Activated CD4-positive, alpha-beta T cell treated with anti-CD3 and anti-CD28 coated beads, Interleukin-10, Interleukin-2, amounts not matched to agents 100 ng/mL and 50 ng/mL, durations not matched to agents 16 hours and 8 hours (primary cell): Measurements from ENCODE around the gene CNTNAP4.

Experiments
- DNase-seq: peaks from one replicate; pipeline ENCODE4 v3.0.0-alpha.2; 2020

Gene CNTNAP4

GRCh38 chr16:76500006-76500405, 222.8 kb downstream of the CNTNAP4 start:
- no peak for DNase-seq

GRCh38 chr16:76502063-76502462, 224.9 kb downstream of the CNTNAP4 start:
- DNase-seq, result no peak

- no peak for DNase-seq
Measured at GRCh38 chr16:76502555-76502954, 225.4 kb downstream of the CNTNAP4 start.

GRCh38 chr16:76503091-76503490, 225.9 kb downstream of the CNTNAP4 start:
- no peak for DNase-seq

- DNase-seq, result no peak
Measured at GRCh38 chr16:76511203-76511602, 234.0 kb downstream of the CNTNAP4 start.

GRCh38 chr16:76518781-76519180, 241.6 kb downstream of the CNTNAP4 start:
- no peak for DNase-seq

GRCh38 chr16:76524356-76524755, 247.2 kb downstream of the CNTNAP4 start:
- no peak for DNase-seq

GRCh38 chr16:76524769-76525168, 247.6 kb downstream of the CNTNAP4 start:
- DNase-seq, result no peak

- no peak for DNase-seq
Measured at GRCh38 chr16:76527244-76527643, 250.0 kb downstream of the CNTNAP4 start.

GRCh38 chr16:76529120-76529519, 251.9 kb downstream of the CNTNAP4 start:
- DNase-seq, result no peak

GRCh38 chr16:76531236-76531635, 254.0 kb downstream of the CNTNAP4 start:
- DNase-seq, result no peak

GRCh38 chr16:76532188-76532973, 255.2 kb downstream of the CNTNAP4 start:
- DNase-seq, result no peak

GRCh38 chr16:76539609-76540008, 262.4 kb downstream of the CNTNAP4 start:
- DNase-seq, result no peak

GRCh38 chr16:76541070-76541469, 263.9 kb downstream of the CNTNAP4 start:
- DNase-seq, result no peak

GRCh38 chr16:76565542-76565941, 288.3 kb downstream of the CNTNAP4 start:
- no peak for DNase-seq

GRCh38 chr16:76571755-76572154, 294.6 kb downstream of the CNTNAP4 start:
- DNase-seq, result no peak

- no peak for DNase-seq
Measured at GRCh38 chr16:76573281-76573680, 296.1 kb downstream of the CNTNAP4 start.

GRCh38 chr16:76574651-76575050, 297.4 kb downstream of the CNTNAP4 start:
- DNase-seq, result no peak

GRCh38 chr16:76576526-76576925, 299.3 kb downstream of the CNTNAP4 start:
- no peak for DNase-seq

GRCh38 chr16:76577003-76577402, 299.8 kb downstream of the CNTNAP4 start:
- peak; percentile 21 for DNase-seq

- no peak for DNase-seq
Measured at GRCh38 chr16:76579277-76579922, 302.2 kb downstream of the CNTNAP4 start.

- no peak for DNase-seq
Measured at GRCh38 chr16:76583466-76583865, 306.3 kb downstream of the CNTNAP4 start.

GRCh38 chr16:76583945-76584344, 306.7 kb downstream of the CNTNAP4 start:
- no peak for DNase-seq

GRCh38 chr16:76598498-76598897, 321.3 kb downstream of the CNTNAP4 start:
- DNase-seq, result no peak

- DNase-seq, result no peak
Measured at GRCh38 chr16:76607317-76607716, 330.1 kb downstream of the CNTNAP4 start.
